HG02970 (cell line): Measurements from ENCODE around the gene SPDYC.

Experiments
- ATAC-seq: cut with Tn5 transposase; IDR thresholded peaks from one replicate; pipeline ENCODE4 v1.9.1; 2021; ENCODE audit warnings: mild to moderate bottlenecking, moderate library complexity, moderate number of reproducible peaks; ENCODE audit not compliant: unreplicated experiment, low FRiP score

The SPDYC gene

DNA sequence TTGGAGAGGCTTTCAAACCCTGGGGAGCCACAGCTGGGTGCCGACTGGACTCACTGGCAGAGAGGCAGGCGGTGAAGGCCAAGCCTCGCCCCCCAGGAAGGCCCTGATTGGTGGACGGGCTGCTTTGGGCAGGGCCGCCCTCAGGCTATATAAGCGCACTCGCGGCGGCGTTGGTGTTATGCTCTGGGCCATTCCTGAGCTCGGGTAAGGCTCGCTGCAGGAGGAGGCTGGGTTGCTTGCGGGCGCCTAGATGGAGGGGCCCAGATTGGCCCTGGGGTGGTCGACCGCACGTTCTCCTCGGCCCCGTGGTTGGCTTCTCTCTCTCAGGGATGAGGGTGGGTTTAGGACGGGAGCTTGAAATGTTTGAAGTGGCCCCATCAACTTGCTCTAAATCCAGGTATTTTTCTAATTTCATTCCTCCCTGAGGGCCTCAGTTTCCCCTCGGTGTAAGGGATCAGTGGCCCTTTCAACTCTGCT lies at the start of gene SPDYC:
Gene SPDYC, plus strand, starts transcription at position 176 of the 477 bp plus-strand sequence. CDS start 1,125 bp downstream, outside the sequence.
- ATAC-seq = no peak

GRCh38 chr11:65120831-65121230 lies 49.2 kb upstream of the SPDYC start:
- ATAC-seq = no peak

DNA sequence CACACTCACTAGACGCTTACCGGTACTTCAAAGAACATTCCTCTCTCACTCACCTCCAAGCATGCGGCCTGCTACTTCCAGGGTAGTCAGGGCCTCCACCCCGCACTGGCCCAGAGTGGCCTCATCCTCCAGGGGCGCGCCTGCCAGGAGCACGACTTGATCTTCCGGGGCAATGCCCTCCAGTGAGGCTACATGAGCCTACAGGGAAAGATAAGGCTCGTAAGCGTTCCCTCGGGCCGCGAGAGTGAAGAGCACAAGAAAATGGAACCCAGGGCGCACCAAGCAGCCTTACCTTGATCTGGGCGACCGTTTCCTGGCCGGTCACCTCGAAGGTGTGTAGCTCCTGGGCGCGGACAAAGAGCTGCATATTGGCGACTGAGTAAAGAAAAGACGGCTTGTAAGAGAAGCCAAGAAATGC lies 48.6 kb upstream of the SPDYC start:
- ATAC-seq = no peak

DNA sequence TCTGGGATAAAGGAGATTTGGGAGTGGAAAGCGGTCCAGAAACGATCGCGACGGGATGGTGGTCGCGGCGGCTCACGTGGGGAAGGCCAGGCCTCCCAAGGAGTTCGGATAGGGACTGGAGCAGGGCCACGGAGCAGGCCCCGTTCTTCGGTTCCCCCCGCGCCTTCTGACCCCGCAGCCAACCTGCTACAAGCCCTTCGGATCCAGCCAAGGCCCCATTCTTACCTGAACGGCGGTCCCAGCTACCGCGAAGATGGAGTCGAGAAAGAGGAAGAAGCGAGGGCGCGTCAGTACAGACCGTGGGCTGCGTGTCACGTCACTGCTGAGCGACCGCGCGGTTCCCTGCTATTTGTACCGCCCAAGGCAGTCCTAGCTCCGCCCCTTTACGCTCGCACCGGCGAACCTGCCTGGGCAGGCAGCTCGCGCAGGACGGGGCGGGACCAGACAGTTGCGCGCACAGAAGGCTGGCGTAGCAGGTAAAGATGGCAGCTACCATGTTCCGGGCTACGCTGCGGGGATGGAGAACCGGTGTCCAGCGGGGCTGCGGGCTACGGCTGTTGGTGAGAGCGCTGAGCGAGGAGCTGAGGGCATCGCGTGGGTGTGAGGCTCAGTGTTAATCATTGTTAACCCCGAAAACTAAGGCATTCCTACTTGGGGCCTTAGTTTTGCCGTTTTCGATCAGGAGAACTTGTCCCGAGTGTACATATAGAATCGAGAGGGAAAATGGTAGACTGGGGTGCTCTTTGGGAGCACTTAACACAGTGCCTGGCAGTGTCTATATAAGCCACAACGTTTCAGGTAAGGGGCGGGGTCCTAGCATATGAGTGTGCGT lies 48.0 kb upstream of the SPDYC start, which contains the start of the genes FAU and MRPL49:
Gene FAU, minus strand, starts transcription at position 270 of the 832 bp plus-strand sequence. CDS start 321 bp downstream, outside the sequence.
Gene MRPL49, plus strand, starts transcription at position 457 of the 832 bp plus-strand sequence. Its CDS starts 26 bp downstream, at position 483.
- ATAC-seq = peak; percentile 60

GRCh38 chr11:65124480-65125196 lies 45.4 kb upstream of the SPDYC start:
- no peak for ATAC-seq

GRCh38 chr11:65125197-65126056 lies 44.6 kb upstream of the SPDYC start:
- ATAC-seq = no peak

DNA sequence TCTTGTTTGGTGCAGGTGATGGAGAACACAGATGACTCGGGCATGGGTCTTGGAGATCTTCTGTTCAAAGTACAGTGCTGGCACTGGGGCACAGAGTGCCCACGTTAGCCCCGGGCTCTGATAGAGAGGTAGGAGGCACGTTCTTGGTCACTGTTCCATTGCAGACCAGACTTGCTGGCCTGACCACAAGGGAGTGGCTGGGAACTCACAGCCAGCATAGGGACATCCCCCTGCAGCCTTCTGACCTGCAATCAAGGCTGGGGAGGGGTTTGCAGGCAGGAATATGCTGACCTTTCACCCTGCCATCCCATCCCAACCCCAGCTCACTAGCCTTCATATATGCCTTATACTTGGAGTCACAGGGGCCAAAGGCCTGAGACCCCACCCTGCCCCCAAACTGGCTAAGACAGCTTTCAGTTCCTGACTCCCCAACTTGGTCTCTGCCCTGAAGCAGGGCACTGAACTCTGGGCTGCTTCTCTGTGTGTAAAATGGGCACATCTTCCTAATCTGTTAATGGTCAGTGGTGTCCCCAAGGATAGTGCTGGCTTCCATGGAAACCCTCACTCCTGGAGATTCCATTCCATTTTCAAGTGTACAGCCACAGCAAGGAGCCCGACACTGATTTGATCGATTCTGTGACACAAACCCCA lies 43.3 kb upstream of the SPDYC start:
- no peak for ATAC-seq

DNA sequence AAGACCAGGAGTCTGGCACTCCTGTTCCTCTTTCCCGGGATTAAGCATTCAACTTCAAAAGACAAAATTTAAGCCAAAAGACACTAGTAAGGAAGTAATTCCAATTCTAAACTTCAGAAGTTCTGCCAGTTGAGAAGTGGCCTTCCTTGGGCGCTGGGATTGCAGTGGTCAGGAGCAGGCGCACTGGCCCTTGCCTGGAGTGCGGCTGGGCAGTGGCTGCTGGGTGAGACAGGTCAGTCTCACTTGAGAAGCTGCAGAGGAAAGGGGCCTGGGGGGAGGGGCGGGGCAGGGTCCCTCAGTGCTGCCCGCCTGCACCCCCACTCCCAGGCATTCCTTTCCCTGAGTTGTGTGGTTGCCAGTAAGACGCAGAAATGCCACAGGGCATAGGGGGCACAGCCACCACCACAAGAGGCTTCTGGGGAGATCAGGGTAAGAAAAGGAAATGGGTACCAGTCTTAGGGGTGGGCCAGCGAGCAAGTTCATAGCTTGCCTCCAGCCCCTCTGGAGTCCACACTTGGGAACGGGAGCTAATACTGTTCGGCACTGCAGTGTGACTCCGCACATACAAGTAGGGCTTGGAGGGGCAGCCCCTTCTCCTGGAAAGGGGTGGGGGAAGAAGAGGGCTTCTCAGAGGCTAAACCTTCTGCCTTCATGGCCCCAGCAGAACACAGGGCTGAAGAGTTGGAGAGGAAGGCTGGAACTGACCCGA lies 42.4 kb upstream of the SPDYC start:
- no peak for ATAC-seq

DNA sequence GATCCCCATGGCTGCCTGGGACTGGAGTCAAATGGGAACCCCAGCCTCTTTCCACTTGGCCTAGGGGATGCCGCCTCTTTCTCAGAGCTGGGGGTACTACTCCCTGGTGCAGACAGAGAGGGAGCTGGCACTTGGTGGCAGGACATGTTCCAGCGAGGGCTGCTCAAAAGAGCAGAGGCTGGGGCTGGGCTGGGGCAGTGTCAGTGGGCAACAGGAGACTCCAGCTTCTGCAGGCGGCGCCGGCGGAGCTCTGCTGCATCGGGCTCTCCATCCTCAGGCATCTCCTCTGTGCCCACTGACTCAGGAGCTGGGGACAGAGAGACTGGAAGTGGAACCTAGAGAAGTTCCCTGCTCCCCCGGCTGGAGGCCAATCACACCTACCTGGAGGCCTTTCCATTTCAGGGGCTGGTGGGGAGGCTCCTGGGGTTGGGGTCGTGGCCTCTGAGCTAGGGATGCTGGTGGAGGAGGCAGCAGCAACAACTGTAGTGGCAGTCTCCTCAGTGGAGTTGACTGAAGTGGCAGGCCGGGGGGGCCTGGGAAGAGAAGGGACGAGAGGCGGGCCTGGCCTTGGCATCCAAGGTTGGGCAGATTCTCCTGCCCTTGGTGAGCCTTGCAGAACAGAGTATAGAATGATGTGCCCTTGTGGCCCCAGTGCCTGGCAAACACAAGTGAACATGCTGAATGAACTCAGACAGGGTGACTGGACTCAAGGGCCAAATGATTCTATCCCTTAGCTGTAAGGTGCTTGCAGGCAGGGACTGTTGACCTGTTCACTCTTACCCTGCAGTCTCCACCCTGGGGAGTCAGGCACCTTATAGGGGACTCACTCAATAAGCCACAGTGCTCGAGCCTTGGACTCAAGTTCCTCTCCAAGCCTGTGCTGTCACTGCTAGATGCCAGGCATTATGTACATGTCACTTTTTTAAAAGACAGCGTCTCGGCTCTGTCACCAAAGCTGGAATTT lies 41.6 kb upstream of the SPDYC start:
- no peak for ATAC-seq

DNA sequence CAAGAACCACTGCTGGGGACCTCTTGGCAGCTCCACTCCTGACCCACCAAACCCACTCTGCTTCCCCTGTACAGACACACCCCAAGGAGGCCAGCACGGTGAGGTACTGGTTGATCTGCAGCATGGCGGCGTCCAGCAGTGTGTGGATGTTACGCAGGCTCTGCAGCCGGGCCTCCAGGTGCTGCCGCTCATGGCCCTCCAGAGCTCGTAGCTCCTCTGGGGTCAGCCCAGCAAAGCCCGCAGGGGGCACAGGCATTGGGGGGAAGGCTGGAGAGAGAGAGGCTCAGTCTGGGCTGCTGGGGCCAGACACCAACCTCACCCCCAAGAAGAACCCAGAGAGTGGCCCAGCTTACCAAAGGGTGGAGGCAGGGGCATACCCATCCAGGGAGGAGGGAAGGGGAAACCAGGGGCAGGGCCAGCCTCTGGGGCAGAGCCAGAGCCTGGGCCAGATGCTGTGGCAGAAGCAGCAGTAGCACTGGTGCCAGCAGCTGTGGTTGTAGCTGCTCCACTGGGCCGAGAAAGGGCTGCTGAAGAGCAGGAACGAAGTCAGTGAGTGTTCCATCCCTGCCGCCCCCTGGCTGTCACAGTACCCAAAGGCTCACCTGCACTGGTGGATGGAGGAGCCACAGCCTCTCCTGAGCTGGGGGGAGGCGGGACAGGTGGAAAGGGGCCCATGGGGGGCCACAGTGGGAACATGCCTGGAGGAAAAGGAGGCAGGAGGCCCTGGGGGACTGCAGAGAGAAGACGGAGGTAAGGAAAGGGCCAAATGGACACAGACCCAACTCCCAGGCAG lies 40.2 kb upstream of the SPDYC start:
- ATAC-seq = no peak

GRCh38 chr11:65130631-65131416 lies 39.2 kb upstream of the SPDYC start:
- no peak for ATAC-seq

GRCh38 chr11:65131417-65131776 lies 38.6 kb upstream of the SPDYC start:
- ATAC-seq = no peak

- ATAC-seq = no peak
These were observed 38.2 kb upstream of the SPDYC start for GRCh38 chr11:65131895-65132237.

DNA sequence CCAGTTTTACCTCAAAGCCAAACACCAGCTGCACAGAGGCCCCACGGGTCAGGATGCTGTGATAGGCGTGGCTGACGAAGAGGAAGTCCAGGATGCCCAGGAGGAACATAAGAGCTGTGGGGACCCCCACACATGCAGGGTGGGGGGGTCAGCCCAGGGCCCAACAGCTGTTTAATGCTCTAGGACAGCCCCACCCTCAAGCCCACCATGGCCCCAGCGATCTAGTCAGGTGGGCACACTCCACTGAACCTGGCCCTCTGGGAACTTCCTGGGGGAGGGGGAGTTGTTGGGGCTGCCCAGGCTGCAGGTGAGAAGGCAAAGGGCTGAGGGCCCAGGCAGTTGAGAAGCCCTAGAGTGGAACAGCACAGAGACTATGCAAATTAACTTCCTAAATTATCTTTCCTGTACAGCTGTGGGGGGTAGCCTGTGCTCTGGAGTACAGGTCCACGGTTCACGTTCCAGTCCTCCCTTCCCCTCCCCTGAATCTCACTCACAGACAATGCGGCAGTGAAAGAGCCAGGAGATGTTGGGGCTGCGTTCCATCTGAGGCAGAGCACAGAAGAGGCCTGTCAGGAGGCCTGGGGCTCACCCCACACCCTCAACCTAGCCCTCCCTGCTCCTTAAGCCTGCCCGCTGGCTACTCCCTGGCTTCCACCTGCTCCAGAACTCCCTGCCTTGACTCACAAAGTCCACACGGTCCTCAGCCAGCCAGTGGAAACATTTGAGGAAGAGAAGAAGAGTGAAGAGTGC lies 37.6 kb upstream of the SPDYC start:
- ATAC-seq = no peak

DNA sequence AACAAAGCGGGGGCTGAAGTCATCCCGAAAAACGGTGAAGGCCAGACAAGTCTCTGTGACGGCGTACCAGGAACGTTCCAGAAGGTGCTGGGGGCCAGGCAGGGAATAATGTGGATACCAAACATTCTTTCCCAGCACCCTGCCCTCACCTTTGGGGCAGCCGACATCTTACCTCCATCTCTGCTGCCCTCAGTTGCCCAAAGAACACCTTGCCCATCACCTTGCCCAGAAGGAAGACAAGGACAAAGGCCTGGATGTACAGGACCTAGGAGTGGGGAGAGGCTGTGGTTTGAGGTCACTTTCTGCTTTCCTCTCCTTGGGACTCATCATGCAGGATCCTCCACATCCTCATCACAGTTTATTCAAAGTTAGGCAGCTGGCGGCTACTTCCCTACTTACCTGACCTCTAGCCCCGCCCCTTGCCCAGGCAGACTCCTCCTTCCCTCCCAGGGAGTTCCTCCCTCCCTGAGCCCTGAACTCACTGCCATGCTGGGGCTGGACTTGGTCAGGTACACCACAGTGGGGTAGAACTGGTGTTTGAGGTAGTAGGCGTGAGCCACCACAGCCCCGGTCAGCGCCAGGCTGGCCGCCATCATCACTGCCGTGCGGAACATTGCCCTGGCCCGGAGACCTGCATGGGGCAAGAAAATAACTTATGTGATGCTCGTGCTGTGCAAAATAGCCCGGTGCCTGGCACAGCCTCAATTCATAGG lies 36.9 kb upstream of the SPDYC start:
- no peak for ATAC-seq
